COLO668 (cell line): ENCODE results near the gene PHOX2A.

Source experiments
- DNase-seq: peaks from one replicate; lab custom pipeline; 2025; ENCODE audit not compliant: unreplicated experiment; lab: John Stamatoyannopoulos, UW

Gene PHOX2A

GRCh38 chr11:72189455-72190250, 54.3 kb downstream of the PHOX2A start:
- no peak for DNase-seq
